Measurements from ENCODE around the gene MCC.

Gene MCC

DNA sequence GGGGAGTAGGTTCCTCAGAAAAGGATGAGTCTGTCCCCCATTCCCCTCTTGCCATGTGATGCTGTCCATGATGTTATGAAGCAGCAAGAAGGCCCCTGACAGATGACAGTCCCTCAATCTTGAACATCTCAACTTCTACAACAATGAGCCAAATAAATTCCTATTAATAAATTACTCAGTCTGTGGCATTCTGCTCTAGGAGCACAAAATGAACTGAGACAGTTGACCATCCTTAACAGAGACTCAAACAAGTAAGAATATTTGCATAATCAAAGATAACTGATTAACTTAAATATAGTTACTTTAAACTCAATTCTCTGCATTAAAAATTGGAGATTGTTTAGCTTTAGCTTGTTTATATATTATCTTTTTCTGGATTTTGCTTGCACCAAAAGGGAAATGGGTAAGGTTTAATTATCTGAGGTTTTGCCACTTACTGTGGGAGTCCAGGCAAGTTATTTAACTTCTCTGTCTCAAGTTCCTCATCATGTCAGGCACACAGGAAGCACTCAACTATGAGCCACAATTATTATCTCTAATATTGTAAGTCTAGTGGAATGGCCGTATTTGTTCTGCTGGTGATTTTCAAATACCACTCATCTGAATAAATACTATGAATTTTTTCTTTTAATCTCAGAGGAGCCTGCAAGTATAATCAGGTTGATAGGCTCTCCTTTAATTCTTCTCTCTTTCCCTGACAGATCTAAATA is 216.4 kb downstream of the MCC start:
- TF ChIP-seq, protein P1, sequence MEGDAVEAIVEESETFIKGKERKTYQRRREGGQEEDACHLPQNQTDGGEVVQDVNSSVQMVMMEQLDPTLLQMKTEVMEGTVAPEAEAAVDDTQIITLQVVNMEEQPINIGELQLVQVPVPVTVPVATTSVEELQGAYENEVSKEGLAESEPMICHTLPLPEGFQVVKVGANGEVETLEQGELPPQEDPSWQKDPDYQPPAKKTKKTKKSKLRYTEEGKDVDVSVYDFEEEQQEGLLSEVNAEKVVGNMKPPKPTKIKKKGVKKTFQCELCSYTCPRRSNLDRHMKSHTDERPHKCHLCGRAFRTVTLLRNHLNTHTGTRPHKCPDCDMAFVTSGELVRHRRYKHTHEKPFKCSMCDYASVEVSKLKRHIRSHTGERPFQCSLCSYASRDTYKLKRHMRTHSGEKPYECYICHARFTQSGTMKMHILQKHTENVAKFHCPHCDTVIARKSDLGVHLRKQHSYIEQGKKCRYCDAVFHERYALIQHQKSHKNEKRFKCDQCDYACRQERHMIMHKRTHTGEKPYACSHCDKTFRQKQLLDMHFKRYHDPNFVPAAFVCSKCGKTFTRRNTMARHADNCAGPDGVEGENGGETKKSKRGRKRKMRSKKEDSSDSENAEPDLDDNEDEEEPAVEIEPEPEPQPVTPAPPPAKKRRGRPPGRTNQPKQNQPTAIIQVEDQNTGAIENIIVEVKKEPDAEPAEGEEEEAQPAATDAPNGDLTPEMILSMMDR (conservative IDR thresholded peaks at IDR 0.05; ENCODE audit: low read length), result no peak
- DNase-seq (ENCODE audit: low read depth), result no peak
- H3K4me3 ChIP-seq (ENCODE audit: low read length), result no peak overlapping the region

DNA sequence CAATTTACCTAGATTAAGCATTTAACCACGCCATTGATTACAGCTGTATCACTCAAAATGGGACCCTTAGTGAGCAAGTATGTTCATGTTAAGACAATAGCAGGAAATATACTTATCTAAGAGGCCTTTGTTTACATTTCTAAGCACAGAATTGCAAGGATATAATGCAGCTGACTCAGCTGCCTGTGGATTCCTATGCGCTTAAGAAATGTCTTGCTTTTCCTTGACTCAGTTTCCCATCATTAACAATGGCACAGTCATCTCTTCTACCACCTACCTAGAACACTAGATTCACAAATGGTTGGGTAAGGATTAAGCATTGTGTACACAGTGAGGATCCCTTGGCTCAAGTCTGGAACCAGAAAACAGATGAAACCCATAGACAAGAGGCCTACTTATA is 217.2 kb downstream of the MCC start:
- DNase-seq (ENCODE audit: low read depth), result peak; percentile 13
- no peak overlapping the region for H3K4me3 ChIP-seq (ENCODE audit: low read length)
- TF ChIP-seq, protein P1 (conservative IDR thresholded peaks at IDR 0.05; ENCODE audit: low read length), result no peak

DNA sequence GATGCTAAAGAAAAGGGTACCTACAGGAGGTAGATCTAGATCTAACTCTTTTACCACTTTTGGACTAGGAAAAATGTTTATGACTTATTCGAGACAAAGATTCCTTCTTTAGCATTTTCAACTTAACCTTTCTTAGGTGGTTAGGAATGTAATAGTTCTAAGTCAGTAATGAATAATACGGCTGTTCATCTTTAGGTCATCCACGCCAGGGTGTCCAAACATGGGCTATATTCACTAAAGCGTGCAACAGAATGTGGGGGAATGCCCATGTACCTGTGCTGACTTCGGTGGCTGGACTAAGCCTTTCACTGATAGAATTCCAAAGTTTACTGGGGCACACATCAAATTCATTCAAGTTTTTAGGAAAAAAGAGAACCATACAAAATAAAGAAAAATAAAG is 218.2 kb downstream of the MCC start:
- TF ChIP-seq, protein P1 (conservative IDR thresholded peaks at IDR 0.05; ENCODE audit: low read length), result no peak
- no peak for DNase-seq (ENCODE audit: low read depth)
- H3K4me3 ChIP-seq (ENCODE audit: low read length), result no peak overlapping the region

DNA sequence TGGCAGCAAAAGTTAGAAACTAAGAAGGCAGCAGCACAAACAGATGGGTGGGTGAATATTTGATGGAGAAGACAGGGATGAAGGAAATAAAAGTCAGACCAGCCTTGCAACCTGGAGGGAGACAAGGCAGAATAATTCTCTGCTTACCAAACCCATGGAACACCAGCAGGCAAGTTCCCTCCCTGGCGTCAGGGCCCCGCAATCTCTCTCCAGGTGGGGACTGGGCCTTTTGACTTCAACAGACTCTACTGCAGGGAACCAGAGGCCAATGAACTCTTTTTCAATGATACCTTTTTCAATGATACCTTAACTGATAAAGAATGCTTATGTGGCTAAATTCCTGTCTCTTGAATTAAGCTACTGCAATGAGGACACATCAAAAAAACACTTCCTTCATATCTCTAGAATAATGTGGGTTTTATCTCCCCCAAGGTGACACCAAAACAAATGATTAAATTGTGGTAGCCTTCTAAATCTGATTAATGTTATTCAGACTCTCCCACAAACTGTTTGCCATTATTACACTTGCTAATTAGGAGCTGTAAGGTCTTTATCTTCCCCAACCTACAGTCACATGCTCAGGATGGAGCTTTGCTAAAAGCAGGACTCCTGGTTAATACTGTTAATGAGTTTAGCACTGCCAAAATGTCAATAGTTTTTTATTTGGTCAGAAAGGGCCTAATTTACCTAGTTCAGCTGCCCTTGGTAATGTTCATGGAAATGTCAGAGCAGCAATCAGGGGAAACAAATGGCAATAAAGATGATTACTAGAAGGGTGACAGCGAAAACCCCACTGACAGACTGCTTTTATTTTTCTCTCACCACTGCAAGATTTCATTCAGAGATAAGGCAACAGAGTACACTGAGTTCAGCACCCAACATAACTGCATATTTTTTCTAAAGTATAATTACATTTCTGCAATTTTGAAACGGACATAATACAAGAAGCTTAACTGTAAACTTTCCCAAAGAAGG is 218.9 kb downstream of the MCC start:
- no peak overlapping the region for H3K4me3 ChIP-seq (ENCODE audit: low read length)
- DNase-seq (ENCODE audit: low read depth), result no peak
- TF ChIP-seq, protein P1 (conservative IDR thresholded peaks at IDR 0.05; ENCODE audit: low read length), result no peak

DNA sequence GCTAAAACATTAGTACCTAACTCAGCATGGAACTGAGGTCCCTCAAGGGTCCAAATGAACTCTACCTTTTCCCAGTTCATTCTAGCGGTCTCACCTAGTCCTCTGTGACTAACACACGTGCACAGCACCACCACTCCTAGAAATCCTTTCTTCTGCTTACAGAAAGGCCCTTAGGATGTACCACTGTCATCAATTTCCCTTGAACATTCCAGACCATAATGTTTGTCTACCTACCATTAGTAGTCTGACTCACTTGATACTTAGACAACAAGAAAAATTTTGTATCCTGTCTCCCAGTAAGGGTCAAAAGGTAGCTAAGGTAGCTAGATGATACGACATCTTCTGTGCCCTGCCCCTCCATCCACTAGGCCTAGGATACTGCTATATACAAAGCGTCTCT is 220.0 kb downstream of the MCC start:
- H3K4me3 ChIP-seq (ENCODE audit: low read length), result no peak overlapping the region
- DNase-seq (ENCODE audit: low read depth), result no peak
- TF ChIP-seq, protein P1 (conservative IDR thresholded peaks at IDR 0.05; ENCODE audit: low read length), result no peak

DNA sequence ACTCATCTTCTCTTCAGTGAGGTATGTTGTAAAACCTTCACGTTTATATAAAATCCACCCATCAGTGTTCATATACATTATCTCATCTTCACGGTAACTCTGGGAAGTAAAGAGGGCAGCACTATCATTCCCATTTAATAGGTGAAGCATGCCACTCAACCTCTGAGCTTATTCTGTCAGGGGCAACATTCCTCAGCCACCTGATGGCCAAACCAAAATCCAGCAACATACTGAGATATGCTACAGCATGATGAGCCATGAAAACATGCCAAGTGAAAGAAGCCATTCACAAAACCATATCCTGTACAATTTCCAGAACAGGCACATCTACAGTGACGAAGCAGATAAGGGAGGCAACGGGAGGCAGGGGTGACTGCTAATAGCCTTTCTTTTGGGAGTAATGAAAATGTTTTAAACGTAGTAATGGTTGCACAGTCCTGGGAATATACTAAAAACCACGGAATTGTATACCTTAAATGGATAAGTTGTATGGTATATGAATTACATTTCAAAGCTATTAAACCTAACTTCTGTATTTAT is 220.8 kb downstream of the MCC start:
- H3K4me3 ChIP-seq (ENCODE audit: low read length), result no peak overlapping the region
- DNase-seq (ENCODE audit: low read depth), result no peak
- TF ChIP-seq, protein P1 (conservative IDR thresholded peaks at IDR 0.05; ENCODE audit: low read length), result no peak

Data from AG10803 (cell line).